WTC11 (cell line): ENCODE results near the gene PIK3CA. TPM values are rescaled to one million over a fixed set of nuclear protein-coding genes. Genes with fewer than 3 reads are reported as not detected.

ENCODE experiments used
- ATAC-seq: fragments of 200-7000 bp; cut with Tn5 transposase; 2 replicates; pipeline ENCODE4 v1.10.0; 2021; ENCODE audit warnings: mild to moderate bottlenecking, moderate library complexity
- CTCF ChIA-PET: fragments of 300-600 bp; sonication (Branson Sonifier 250); formaldehyde crosslinking; loops from one replicate; lab custom pipeline; 2021; ENCODE audit warnings: antibody characterized with exemption; lab: Charles Lee
- POLR2A ChIA-PET: fragments of 350-600 bp; sonication (Branson Sonifier 250); formaldehyde crosslinking; loops from one replicate; lab custom pipeline; 2021; ENCODE audit warnings: antibody characterized with exemption; lab: Charles Lee
- DNase-seq: peaks from one replicate; pipeline ENCODE4 v3.0.0; 2021; ENCODE audit warnings: low spot score
- H3K27ac Mint-ChIP-seq: 2 replicates; pipeline ENCODE4 v1.8.0; 2021; ENCODE audit warnings: mixed read lengths
- H3K27me3 Mint-ChIP-seq: 2 replicates; pipeline ENCODE4 v1.8.0; 2021; ENCODE audit warnings: low read depth, mild to moderate bottlenecking, moderate library complexity, mixed read lengths
- H3K36me3 Mint-ChIP-seq: 2 replicates; pipeline ENCODE4 v1.8.0; 2021; ENCODE audit warnings: mixed read lengths
- H3K4me1 Mint-ChIP-seq: 2 replicates; pipeline ENCODE4 v1.8.0; 2022; ENCODE audit warnings: mixed read lengths
- H3K4me3 Mint-ChIP-seq: 2 replicates; pipeline ENCODE4 v1.8.0; 2021; ENCODE audit warnings: mild to moderate bottlenecking, moderate library complexity, mixed read lengths
- H3K9me3 Mint-ChIP-seq: 2 replicates; pipeline ENCODE4 v1.8.0; 2021; ENCODE audit warnings: mixed read lengths
- ATF1 ChIP-seq: sonication (generic); formaldehyde crosslinking; IDR thresholded peaks from 2 replicates; pipeline ENCODE4 v1.8.1; 2023; ENCODE audit warnings: mild to moderate bottlenecking, moderate library complexity, missing genetic modification reagents
- CREM ChIP-seq: sonication (generic); formaldehyde crosslinking; IDR thresholded peaks from 2 replicates; pipeline ENCODE4 v1.8.1; 2022; ENCODE audit warnings: mild to moderate bottlenecking, missing genetic modification reagents, moderate library complexity
- ESRRA ChIP-seq: sonication (generic); formaldehyde crosslinking; IDR thresholded peaks from 2 replicates; pipeline ENCODE4 v1.8.1; 2022; ENCODE audit warnings: mild to moderate bottlenecking, missing genetic modification reagents, borderline replicate concordance
- ETV6 ChIP-seq: sonication (generic); formaldehyde crosslinking; IDR thresholded peaks from 2 replicates; pipeline ENCODE4 v1.8.1; 2022; ENCODE audit warnings: mild to moderate bottlenecking, missing genetic modification reagents
- GABPB1 ChIP-seq: sonication (generic); formaldehyde crosslinking; IDR thresholded peaks from 2 replicates; pipeline ENCODE4 v1.8.1; 2023; ENCODE audit warnings: mild to moderate bottlenecking, missing genetic modification reagents
- MLX ChIP-seq: sonication (generic); formaldehyde crosslinking; IDR thresholded peaks from 2 replicates; pipeline ENCODE4 v1.8.1; 2023; ENCODE audit warnings: mild to moderate bottlenecking, missing genetic modification reagents, moderate library complexity
- MXD4 ChIP-seq: fragments of 250-450 bp; sonication (Bioruptor Pico); IDR thresholded peaks from 2 replicates; pipeline ENCODE4 v1.8.0; 2021; ENCODE audit warnings: mild to moderate bottlenecking, moderate library complexity, borderline replicate concordance
- SMAD3 ChIP-seq: sonication (generic); formaldehyde crosslinking; IDR thresholded peaks from 2 replicates; pipeline ENCODE4 v1.8.0; 2022; ENCODE audit warnings: missing genetic modification reagents, mild to moderate bottlenecking, borderline replicate concordance
- TEAD4 ChIP-seq: sonication (generic); formaldehyde crosslinking; IDR thresholded peaks from 2 replicates; pipeline ENCODE4 v1.8.0; 2022; ENCODE audit warnings: mild to moderate bottlenecking, missing genetic modification reagents
- ZBTB21 ChIP-seq: sonication (generic); formaldehyde crosslinking; IDR thresholded peaks from 2 replicates; pipeline ENCODE4 v1.8.1; 2023; ENCODE audit warnings: mild to moderate bottlenecking, missing genetic modification reagents, borderline replicate concordance
- ZNF219 ChIP-seq: sonication (generic); formaldehyde crosslinking; IDR thresholded peaks from 2 replicates; pipeline ENCODE4 v1.8.0; 2023; ENCODE audit warnings: missing genetic modification reagents, mild to moderate bottlenecking, borderline replicate concordance
- ZNF671 ChIP-seq: fragments of 250-450 bp; sonication (Bioruptor Pico); IDR thresholded peaks from 2 replicates; pipeline ENCODE4 v1.8.0; 2021; ENCODE audit warnings: mild to moderate bottlenecking
- total RNA-seq: library from RNA; stranded (reverse); gene quantifications from 3 replicates; pipeline ENCODE4 v1.2.3, GENCODE V29; 2021
- TF ChIP-seq, protein P1 (sequence below): sonication (generic); formaldehyde crosslinking; IDR thresholded peaks from 2 replicates; pipeline ENCODE4 v1.8.0; 2022; ENCODE audit warnings: mild to moderate bottlenecking, missing genetic modification reagents
- TF ChIP-seq, protein P2 (sequence below): fragments of 250-450 bp; sonication (Bioruptor Pico); IDR thresholded peaks from 2 replicates; pipeline ENCODE4 v1.9.0; 2021; ENCODE audit warnings: mild to moderate bottlenecking, borderline replicate concordance
- TF ChIP-seq, protein P3 (sequence below): sonication (generic); formaldehyde crosslinking; IDR thresholded peaks from 2 replicates; pipeline ENCODE4 v1.8.1; 2023; ENCODE audit warnings: mild to moderate bottlenecking, missing genetic modification reagents
- TF ChIP-seq, protein P4 (sequence below): sonication (generic); formaldehyde crosslinking; IDR thresholded peaks from 2 replicates; pipeline ENCODE4 v1.8.1; 2023; ENCODE audit warnings: mild to moderate bottlenecking, missing genetic modification reagents, moderate library complexity
- TF ChIP-seq, protein P5 (sequence below): sonication (generic); formaldehyde crosslinking; conservative IDR thresholded peaks from 2 replicates; pipeline ENCODE4 v1.8.1; 2023; ENCODE audit warnings: mild to moderate bottlenecking, low read depth, missing genetic modification reagents, moderate library complexity
- TF ChIP-seq, protein P6 (sequence below): sonication (generic); formaldehyde crosslinking; IDR thresholded peaks from 2 replicates; pipeline ENCODE4 v1.8.1; 2022; ENCODE audit warnings: mild to moderate bottlenecking, moderate library complexity, missing genetic modification reagents
- TF ChIP-seq, protein P7 (sequence below): fragments of 250-450 bp; sonication (Bioruptor Pico); IDR thresholded peaks from 2 replicates; pipeline ENCODE4 v2.1.2; 2022; ENCODE audit warnings: mild to moderate bottlenecking, moderate library complexity

The PIK3CA gene
- total RNA-seq, 1 experiment from 2014 or later = 10.1 TPM

- POLR2A ChIA-PET = interaction anchor here (0.6 kb wide), 1 partner anchor 841 kb away, joined by 3 read pairs; no protein-coding TSS in a partner anchor
- H3K36me3 Mint-ChIP-seq = no peaks in the 10 kb centered on the region
- H3K4me1 Mint-ChIP-seq = peaks cover 7% of the 10 kb centered on the region
- H3K9me3 Mint-ChIP-seq = no peaks in the 10 kb centered on the region
- no peak for TF ChIP-seq ZNF671 (CRISPR knock-in tag)
- no peak for TF ChIP-seq MLX
- TF ChIP-seq, protein P1, sequence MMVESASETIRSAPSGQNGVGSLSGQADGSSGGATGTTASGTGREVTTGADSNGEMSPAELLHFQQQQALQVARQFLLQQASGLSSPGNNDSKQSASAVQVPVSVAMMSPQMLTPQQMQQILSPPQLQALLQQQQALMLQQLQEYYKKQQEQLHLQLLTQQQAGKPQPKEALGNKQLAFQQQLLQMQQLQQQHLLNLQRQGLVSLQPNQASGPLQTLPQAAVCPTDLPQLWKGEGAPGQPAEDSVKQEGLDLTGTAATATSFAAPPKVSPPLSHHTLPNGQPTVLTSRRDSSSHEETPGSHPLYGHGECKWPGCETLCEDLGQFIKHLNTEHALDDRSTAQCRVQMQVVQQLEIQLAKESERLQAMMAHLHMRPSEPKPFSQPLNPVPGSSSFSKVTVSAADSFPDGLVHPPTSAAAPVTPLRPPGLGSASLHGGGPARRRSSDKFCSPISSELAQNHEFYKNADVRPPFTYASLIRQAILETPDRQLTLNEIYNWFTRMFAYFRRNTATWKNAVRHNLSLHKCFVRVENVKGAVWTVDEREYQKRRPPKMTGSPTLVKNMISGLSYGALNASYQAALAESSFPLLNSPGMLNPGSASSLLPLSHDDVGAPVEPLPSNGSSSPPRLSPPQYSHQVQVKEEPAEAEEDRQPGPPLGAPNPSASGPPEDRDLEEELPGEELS (CRISPR knock-in tag) = no peak
- no peak for TF ChIP-seq ZBTB21
- TF ChIP-seq, protein P2, sequence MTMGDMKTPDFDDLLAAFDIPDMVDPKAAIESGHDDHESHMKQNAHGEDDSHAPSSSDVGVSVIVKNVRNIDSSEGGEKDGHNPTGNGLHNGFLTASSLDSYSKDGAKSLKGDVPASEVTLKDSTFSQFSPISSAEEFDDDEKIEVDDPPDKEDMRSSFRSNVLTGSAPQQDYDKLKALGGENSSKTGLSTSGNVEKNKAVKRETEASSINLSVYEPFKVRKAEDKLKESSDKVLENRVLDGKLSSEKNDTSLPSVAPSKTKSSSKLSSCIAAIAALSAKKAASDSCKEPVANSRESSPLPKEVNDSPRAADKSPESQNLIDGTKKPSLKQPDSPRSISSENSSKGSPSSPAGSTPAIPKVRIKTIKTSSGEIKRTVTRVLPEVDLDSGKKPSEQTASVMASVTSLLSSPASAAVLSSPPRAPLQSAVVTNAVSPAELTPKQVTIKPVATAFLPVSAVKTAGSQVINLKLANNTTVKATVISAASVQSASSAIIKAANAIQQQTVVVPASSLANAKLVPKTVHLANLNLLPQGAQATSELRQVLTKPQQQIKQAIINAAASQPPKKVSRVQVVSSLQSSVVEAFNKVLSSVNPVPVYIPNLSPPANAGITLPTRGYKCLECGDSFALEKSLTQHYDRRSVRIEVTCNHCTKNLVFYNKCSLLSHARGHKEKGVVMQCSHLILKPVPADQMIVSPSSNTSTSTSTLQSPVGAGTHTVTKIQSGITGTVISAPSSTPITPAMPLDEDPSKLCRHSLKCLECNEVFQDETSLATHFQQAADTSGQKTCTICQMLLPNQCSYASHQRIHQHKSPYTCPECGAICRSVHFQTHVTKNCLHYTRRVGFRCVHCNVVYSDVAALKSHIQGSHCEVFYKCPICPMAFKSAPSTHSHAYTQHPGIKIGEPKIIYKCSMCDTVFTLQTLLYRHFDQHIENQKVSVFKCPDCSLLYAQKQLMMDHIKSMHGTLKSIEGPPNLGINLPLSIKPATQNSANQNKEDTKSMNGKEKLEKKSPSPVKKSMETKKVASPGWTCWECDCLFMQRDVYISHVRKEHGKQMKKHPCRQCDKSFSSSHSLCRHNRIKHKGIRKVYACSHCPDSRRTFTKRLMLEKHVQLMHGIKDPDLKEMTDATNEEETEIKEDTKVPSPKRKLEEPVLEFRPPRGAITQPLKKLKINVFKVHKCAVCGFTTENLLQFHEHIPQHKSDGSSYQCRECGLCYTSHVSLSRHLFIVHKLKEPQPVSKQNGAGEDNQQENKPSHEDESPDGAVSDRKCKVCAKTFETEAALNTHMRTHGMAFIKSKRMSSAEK (CRISPR knock-in tag) = no peak
- TF ChIP-seq, protein P3, sequence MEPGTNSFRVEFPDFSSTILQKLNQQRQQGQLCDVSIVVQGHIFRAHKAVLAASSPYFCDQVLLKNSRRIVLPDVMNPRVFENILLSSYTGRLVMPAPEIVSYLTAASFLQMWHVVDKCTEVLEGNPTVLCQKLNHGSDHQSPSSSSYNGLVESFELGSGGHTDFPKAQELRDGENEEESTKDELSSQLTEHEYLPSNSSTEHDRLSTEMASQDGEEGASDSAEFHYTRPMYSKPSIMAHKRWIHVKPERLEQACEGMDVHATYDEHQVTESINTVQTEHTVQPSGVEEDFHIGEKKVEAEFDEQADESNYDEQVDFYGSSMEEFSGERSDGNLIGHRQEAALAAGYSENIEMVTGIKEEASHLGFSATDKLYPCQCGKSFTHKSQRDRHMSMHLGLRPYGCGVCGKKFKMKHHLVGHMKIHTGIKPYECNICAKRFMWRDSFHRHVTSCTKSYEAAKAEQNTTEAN (CRISPR knock-in tag) = no peak
- TF ChIP-seq MXD4 (CRISPR knock-in tag) = no peak
- TF ChIP-seq SMAD3 (CRISPR knock-in tag) = no peak
- TF ChIP-seq, protein P4, sequence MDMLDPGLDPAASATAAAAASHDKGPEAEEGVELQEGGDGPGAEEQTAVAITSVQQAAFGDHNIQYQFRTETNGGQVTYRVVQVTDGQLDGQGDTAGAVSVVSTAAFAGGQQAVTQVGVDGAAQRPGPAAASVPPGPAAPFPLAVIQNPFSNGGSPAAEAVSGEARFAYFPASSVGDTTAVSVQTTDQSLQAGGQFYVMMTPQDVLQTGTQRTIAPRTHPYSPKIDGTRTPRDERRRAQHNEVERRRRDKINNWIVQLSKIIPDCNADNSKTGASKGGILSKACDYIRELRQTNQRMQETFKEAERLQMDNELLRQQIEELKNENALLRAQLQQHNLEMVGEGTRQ (CRISPR knock-in tag) = no peak
- TF ChIP-seq ESRRA (CRISPR knock-in tag) = no peak
- CTCF ChIA-PET = no interaction called here
- ATAC-seq (peak; percentile 48), DNase-seq (no peak)
- no peak overlapping the region for H3K27ac Mint-ChIP-seq
- no peaks in the 10 kb centered on the region for H3K27me3 Mint-ChIP-seq
- H3K4me3 Mint-ChIP-seq = no peak overlapping the region
These were observed 127.8 kb downstream of the PIK3CA start for GRCh38 chr3:179276001-179276400.

GRCh38 chr3:179276743-179277142, 128.6 kb downstream of the PIK3CA start:
- ATAC-seq (no peak), DNase-seq (no peak)
- H3K36me3 Mint-ChIP-seq = no peaks in the 10 kb centered on the region
- CTCF ChIA-PET = no interaction called here
- POLR2A ChIA-PET = no interaction called here
- H3K27me3 Mint-ChIP-seq = no peaks in the 10 kb centered on the region
- no peak overlapping the region for H3K27ac Mint-ChIP-seq
- H3K4me3 Mint-ChIP-seq = no peak overlapping the region
- no peaks in the 10 kb centered on the region for H3K9me3 Mint-ChIP-seq
- peaks cover 7% of the 10 kb centered on the region for H3K4me1 Mint-ChIP-seq
- TF ChIP-seq CREM (CRISPR knock-in tag) (no peak), ATF1 (CRISPR knock-in tag) (no peak), ESRRA (CRISPR knock-in tag) (no peak), MLX (no peak), ZNF219 (no peak), GABPB1 (no peak), ETV6 (CRISPR knock-in tag) (no peak), TEAD4 (CRISPR knock-in tag) (no peak)
- TF ChIP-seq, protein P5, sequence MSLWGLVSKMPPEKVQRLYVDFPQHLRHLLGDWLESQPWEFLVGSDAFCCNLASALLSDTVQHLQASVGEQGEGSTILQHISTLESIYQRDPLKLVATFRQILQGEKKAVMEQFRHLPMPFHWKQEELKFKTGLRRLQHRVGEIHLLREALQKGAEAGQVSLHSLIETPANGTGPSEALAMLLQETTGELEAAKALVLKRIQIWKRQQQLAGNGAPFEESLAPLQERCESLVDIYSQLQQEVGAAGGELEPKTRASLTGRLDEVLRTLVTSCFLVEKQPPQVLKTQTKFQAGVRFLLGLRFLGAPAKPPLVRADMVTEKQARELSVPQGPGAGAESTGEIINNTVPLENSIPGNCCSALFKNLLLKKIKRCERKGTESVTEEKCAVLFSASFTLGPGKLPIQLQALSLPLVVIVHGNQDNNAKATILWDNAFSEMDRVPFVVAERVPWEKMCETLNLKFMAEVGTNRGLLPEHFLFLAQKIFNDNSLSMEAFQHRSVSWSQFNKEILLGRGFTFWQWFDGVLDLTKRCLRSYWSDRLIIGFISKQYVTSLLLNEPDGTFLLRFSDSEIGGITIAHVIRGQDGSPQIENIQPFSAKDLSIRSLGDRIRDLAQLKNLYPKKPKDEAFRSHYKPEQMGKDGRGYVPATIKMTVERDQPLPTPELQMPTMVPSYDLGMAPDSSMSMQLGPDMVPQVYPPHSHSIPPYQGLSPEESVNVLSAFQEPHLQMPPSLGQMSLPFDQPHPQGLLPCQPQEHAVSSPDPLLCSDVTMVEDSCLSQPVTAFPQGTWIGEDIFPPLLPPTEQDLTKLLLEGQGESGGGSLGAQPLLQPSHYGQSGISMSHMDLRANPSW (CRISPR knock-in tag) = no peak
- TF ChIP-seq, protein P6, sequence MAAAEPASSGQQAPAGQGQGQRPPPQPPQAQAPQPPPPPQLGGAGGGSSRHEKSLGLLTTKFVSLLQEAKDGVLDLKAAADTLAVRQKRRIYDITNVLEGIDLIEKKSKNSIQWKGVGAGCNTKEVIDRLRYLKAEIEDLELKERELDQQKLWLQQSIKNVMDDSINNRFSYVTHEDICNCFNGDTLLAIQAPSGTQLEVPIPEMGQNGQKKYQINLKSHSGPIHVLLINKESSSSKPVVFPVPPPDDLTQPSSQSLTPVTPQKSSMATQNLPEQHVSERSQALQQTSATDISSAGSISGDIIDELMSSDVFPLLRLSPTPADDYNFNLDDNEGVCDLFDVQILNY = no peak
- TF ChIP-seq, protein P7, sequence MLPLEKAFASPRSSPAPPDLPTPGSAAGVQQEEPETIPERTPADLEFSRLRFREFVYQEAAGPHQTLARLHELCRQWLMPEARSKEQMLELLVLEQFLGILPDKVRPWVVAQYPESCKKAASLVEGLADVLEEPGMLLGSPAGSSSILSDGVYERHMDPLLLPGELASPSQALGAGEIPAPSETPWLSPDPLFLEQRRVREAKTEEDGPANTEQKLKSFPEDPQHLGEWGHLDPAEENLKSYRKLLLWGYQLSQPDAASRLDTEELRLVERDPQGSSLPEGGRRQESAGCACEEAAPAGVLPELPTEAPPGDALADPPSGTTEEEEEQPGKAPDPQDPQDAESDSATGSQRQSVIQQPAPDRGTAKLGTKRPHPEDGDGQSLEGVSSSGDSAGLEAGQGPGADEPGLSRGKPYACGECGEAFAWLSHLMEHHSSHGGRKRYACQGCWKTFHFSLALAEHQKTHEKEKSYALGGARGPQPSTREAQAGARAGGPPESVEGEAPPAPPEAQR (CRISPR knock-in tag) = no peak
